ENCODE measurements around the gene EXOSC7. TPM values are rescaled to one million over a fixed set of nuclear protein-coding genes. Genes with fewer than 3 reads are reported as not detected.
A peak's percentile ranks its signal among the peaks of the same experiment; 100 is the strongest.

Gene EXOSC7
- total and polyA plus RNA-seq, 10 of the 15 experiments (the other 5 are each of a cell fraction or from before 2014, with no cell fraction given) = 58.0 to 193 (median 82.9) TPM

GRCh38 chr3:44969828-44970179 lies 6.2 kb upstream of the EXOSC7 start:
- ChIA-PET POLR2A (interaction anchor here (0.6 kb wide), 1 partner anchor 35 kb away, joined by 6 read pairs; no protein-coding TSS in a partner anchor), SMC1A (ENCODE audit: uncharacterized antibody, unreplicated experiment) (interaction anchor here (0.8 kb wide), 1 partner anchor 16 kb away, joined by 3 read pairs; no protein-coding TSS in a partner anchor), RAD21 (ENCODE audit: unreplicated experiment) (no interaction called here), CTCF (no interaction called here)
- BruUV-seq (replicated peaks) = no TSS peak
- Histone ChIP-seq H3K27ac (ENCODE audit: control insufficient read depth, insufficient read depth) (no peak overlapping the region), H3K9me3 (replicated peaks; ENCODE audit: control insufficient read depth, insufficient read depth, low read length) (no peaks in the 10 kb centered on the region), H3K4me1 (ENCODE audit: control insufficient read depth, insufficient read depth, low read length) (peaks cover 23% of the 10 kb centered on the region), H4K20me1 (ENCODE audit: control insufficient read depth, insufficient read depth) (no peaks in the 10 kb centered on the region), H3K9ac (ENCODE audit: control insufficient read depth, insufficient read depth, low read length) (no peak overlapping the region), H3K4me3 (no peak overlapping the region), H3K27me3 (replicated peaks in 1 of 2; ENCODE audit: control insufficient read depth in 2 of 2, insufficient read depth in 2 of 2, low read length in 1 of 2) (no peaks in the 10 kb centered on the region), H3K4me2 (ENCODE audit: control insufficient read depth, insufficient read depth) (no peak overlapping the region), H2AFZ (ENCODE audit: control insufficient read depth, low read depth, low read length) (no peak overlapping the region), H3K79me2 (ENCODE audit: control insufficient read depth, insufficient read depth, low read length) (peaks cover 17% of the 10 kb centered on the region), H3K36me3 (ENCODE audit: control insufficient read depth in 2 of 2, insufficient read depth in 2 of 2, low read length in 1 of 2) (no peaks in the 10 kb centered on the region)
- no peak for DNase-seq (ENCODE audit: low read depth, low spot score)
- 50% methylated on average over 2 of the region's 2 CpGs for WGBS (ENCODE audit: insufficient coverage, insufficient replicate concordance, low lambda C conversion rate, missing lambda C conversion rate)
- no peak for FAIRE-seq
- in situ Hi-C loops (cut with MboI) = no loop called here
- peak; percentile 23; the same call in 1 of the 3 replicates for ATAC-seq
- intact Hi-C loops (cut with micrococcal nuclease; ENCODE audit: unreplicated experiment) = no loop called here
- no peak for TF ChIP-seq SREBF2 (IDR thresholded peaks at IDR 0.05; ENCODE audit: low read length)

DNA sequence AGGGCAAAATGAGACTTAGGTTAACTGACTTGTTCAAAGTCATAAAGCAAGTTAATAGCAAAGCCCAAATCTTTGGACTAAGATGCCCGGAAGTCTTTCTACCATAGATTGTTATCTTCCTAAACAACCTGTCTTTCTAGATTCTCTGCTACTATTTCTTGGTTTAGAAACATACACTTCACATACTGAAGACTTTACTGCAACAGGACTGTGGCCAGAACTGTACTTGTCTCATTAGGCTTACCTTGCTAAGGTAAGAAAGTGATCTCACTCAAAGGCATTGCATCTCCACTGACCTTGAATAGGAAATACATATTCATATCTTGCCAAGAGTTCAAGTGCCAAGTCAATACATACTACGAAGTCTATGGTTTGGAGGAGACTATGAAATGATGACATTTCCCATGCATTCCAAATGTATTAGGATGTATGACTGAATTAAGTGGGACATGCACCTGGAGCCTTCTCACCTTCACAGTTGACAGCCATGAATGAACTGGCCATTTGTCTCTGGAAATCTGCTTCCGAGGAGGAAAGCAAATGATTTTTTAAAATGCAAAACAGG lies 5.0 kb upstream of the EXOSC7 start:
- Histone ChIP-seq H3K4me3 (no peak overlapping the region), H3K36me3 (ENCODE audit: control insufficient read depth in 2 of 2, insufficient read depth in 2 of 2, low read length in 1 of 2) (no peaks in the 10 kb centered on the region), H3K27me3 (replicated peaks in 1 of 2; ENCODE audit: control insufficient read depth in 2 of 2, insufficient read depth in 2 of 2, low read length in 1 of 2) (no peaks in the 10 kb centered on the region), H3K9me3 (replicated peaks; ENCODE audit: control insufficient read depth, insufficient read depth, low read length) (no peaks in the 10 kb centered on the region), H3K4me1 (ENCODE audit: control insufficient read depth, insufficient read depth, low read length) (peaks cover 21% of the 10 kb centered on the region), H3K4me2 (ENCODE audit: control insufficient read depth, insufficient read depth) (no peak overlapping the region), H3K79me2 (ENCODE audit: control insufficient read depth, insufficient read depth, low read length) (peaks cover 27% of the 10 kb centered on the region), H2AFZ (ENCODE audit: control insufficient read depth, low read depth, low read length) (no peak overlapping the region), H3K9ac (ENCODE audit: control insufficient read depth, insufficient read depth, low read length) (no peak overlapping the region), H4K20me1 (ENCODE audit: control insufficient read depth, insufficient read depth) (no peaks in the 10 kb centered on the region), H3K27ac (ENCODE audit: control insufficient read depth, insufficient read depth) (no peak overlapping the region)
- WGBS (ENCODE audit: insufficient coverage, insufficient replicate concordance, low lambda C conversion rate, missing lambda C conversion rate) = 70% methylated on average over 3 of the region's 3 CpGs
- ChIA-PET SMC1A (ENCODE audit: uncharacterized antibody, unreplicated experiment) (no interaction called here), POLR2A (no interaction called here), CTCF (no interaction called here), RAD21 (ENCODE audit: unreplicated experiment) (no interaction called here)
- DNase-seq (ENCODE audit: low read depth, low spot score) (no peak), ATAC-seq (no peak), FAIRE-seq (no peak)
- in situ Hi-C loops (cut with MboI) = no loop called here
- intact Hi-C loops (cut with micrococcal nuclease; ENCODE audit: unreplicated experiment) = no loop called here
- no peak for TF ChIP-seq FOXM1 (IDR thresholded peaks at IDR 0.05; ENCODE audit: low read depth, low read length)
- TF ChIP-seq, protein P1, sequence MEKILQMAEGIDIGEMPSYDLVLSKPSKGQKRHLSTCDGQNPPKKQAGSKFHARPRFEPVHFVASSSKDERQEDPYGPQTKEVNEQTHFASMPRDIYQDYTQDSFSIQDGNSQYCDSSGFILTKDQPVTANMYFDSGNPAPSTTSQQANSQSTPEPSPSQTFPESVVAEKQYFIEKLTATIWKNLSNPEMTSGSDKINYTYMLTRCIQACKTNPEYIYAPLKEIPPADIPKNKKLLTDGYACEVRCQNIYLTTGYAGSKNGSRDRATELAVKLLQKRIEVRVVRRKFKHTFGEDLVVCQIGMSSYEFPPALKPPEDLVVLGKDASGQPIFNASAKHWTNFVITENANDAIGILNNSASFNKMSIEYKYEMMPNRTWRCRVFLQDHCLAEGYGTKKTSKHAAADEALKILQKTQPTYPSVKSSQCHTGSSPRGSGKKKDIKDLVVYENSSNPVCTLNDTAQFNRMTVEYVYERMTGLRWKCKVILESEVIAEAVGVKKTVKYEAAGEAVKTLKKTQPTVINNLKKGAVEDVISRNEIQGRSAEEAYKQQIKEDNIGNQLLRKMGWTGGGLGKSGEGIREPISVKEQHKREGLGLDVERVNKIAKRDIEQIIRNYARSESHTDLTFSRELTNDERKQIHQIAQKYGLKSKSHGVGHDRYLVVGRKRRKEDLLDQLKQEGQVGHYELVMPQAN (conservative IDR thresholded peaks at IDR 0.05) = no peak
- TF ChIP-seq, protein P2, sequence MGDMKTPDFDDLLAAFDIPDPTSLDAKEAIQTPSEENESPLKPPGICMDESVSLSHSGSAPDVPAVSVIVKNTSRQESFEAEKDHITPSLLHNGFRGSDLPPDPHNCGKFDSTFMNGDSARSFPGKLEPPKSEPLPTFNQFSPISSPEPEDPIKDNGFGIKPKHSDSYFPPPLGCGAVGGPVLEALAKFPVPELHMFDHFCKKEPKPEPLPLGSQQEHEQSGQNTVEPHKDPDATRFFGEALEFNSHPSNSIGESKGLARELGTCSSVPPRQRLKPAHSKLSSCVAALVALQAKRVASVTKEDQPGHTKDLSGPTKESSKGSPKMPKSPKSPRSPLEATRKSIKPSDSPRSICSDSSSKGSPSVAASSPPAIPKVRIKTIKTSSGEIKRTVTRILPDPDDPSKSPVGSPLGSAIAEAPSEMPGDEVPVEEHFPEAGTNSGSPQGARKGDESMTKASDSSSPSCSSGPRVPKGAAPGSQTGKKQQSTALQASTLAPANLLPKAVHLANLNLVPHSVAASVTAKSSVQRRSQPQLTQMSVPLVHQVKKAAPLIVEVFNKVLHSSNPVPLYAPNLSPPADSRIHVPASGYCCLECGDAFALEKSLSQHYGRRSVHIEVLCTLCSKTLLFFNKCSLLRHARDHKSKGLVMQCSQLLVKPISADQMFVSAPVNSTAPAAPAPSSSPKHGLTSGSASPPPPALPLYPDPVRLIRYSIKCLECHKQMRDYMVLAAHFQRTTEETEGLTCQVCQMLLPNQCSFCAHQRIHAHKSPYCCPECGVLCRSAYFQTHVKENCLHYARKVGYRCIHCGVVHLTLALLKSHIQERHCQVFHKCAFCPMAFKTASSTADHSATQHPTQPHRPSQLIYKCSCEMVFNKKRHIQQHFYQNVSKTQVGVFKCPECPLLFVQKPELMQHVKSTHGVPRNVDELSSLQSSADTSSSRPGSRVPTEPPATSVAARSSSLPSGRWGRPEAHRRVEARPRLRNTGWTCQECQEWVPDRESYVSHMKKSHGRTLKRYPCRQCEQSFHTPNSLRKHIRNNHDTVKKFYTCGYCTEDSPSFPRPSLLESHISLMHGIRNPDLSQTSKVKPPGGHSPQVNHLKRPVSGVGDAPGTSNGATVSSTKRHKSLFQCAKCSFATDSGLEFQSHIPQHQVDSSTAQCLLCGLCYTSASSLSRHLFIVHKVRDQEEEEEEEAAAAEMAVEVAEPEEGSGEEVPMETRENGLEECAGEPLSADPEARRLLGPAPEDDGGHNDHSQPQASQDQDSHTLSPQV (IDR thresholded peaks at IDR 0.05) = no peak
- no peak for TF ChIP-seq ASH2L (IDR thresholded peaks at IDR 0.05; ENCODE audit: borderline replicate concordance, low read depth)
- no peak for TF ChIP-seq ZNF622 (IDR thresholded peaks at IDR 0.05)
- TF ChIP-seq CREM (IDR thresholded peaks at IDR 0.05; ENCODE audit: low read depth) = no peak
- no peak for TF ChIP-seq TCF7 (IDR thresholded peaks at IDR 0.05; ENCODE audit: borderline replicate concordance)
- no peak for TF ChIP-seq NFYB (IDR thresholded peaks at IDR 0.05; ENCODE audit: insufficient read depth, low read depth, low read length)
- TF ChIP-seq NFXL1 (IDR thresholded peaks at IDR 0.05; ENCODE audit: borderline replicate concordance) = no peak
- no peak for TF ChIP-seq SUZ12 (IDR thresholded peaks at IDR 0.05; ENCODE audit: unreplicated experiment)
- BruUV-seq (replicated peaks) = no TSS peak

Data from GM12878 (cell line).